HG02870 (cell line): ENCODE measurements around the gene MAP3K7.

ENCODE experiments used
- ATAC-seq: cut with Tn5 transposase; IDR thresholded peaks from one replicate; pipeline ENCODE4 v1.9.1; 2021; ENCODE audit warnings: mild to moderate bottlenecking, moderate library complexity; ENCODE audit not compliant: unreplicated experiment

The MAP3K7 gene

GRCh38 chr6:90485635-90486277 is 101.1 kb downstream of the MAP3K7 start:
- ATAC-seq: peak; percentile 62

GRCh38 chr6:90484903-90485302 is 102.0 kb downstream of the MAP3K7 start:
- ATAC-seq: no peak

- no peak for ATAC-seq
Observed at GRCh38 chr6:90484385-90484784, 102.5 kb downstream of the MAP3K7 start.

- ATAC-seq: no peak
Observed at GRCh38 chr6:90483956-90484355, 102.9 kb downstream of the MAP3K7 start.

GRCh38 chr6:90483116-90483839 is 103.6 kb downstream of the MAP3K7 start:
- ATAC-seq: no peak

- ATAC-seq: no peak
Observed at GRCh38 chr6:90480666-90481065, 106.2 kb downstream of the MAP3K7 start.

GRCh38 chr6:90479603-90479926 is 107.3 kb downstream of the MAP3K7 start:
- ATAC-seq: no peak

- ATAC-seq: peak; percentile 81
Observed at GRCh38 chr6:90478789-90479602, 107.9 kb downstream of the MAP3K7 start.

- no peak for ATAC-seq
Observed at GRCh38 chr6:90478278-90478677, 108.6 kb downstream of the MAP3K7 start.

GRCh38 chr6:90477366-90477765 is 109.5 kb downstream of the MAP3K7 start:
- no peak for ATAC-seq

- ATAC-seq: no peak
Observed at GRCh38 chr6:90472716-90473115, 114.2 kb downstream of the MAP3K7 start.

- no peak for ATAC-seq
Observed at GRCh38 chr6:90471263-90471662, 115.6 kb downstream of the MAP3K7 start.

- ATAC-seq: no peak
Observed at GRCh38 chr6:90469906-90470305, 117.0 kb downstream of the MAP3K7 start.

- ATAC-seq: no peak
Observed at GRCh38 chr6:90468859-90469258, 118.0 kb downstream of the MAP3K7 start.

- ATAC-seq: no peak
Observed at GRCh38 chr6:90468080-90468479, 118.8 kb downstream of the MAP3K7 start.

GRCh38 chr6:90467546-90467945 is 119.3 kb downstream of the MAP3K7 start:
- ATAC-seq: no peak

- ATAC-seq: peak; percentile 88
Observed at GRCh38 chr6:90466154-90466940, 120.5 kb downstream of the MAP3K7 start.

- ATAC-seq: no peak
Observed at GRCh38 chr6:90465686-90466085, 121.2 kb downstream of the MAP3K7 start.

- ATAC-seq: no peak
Observed at GRCh38 chr6:90464507-90464906, 122.4 kb downstream of the MAP3K7 start.

- ATAC-seq: no peak
Observed at GRCh38 chr6:90463874-90464273, 123.0 kb downstream of the MAP3K7 start.
